Gastroesophageal sphincter (tissue), 4 donors: ENCODE measurements around the gene SH3PXD2A. TPM values are rescaled to one million over a fixed set of nuclear protein-coding genes. Genes with fewer than 3 reads are reported as not detected.

Experiments used
- ATAC-seq: fragments of 150-250 bp; one replicate; pipeline ENCODE4 v1.9.1; 2016; ENCODE audit warnings: mild to moderate bottlenecking, moderate library complexity
- H3K27ac ChIP-seq, 4 donors: fragments of 200-600 bp; sonication (generic) in 3 of 4; 1 replicate in 3 of 4; 2 replicates in 1 of 4; pipeline ENCODE4 v1.5.1; 2016 to 2019
- H3K27me3 ChIP-seq: fragments of 200-600 bp; sonication (generic); one replicate; pipeline ENCODE4 v1.5.1; 2019
- H3K36me3 ChIP-seq, 2 donors: fragments of 200-600 bp; sonication (generic); one replicate each; pipeline ENCODE4 v1.5.1; 2019; ENCODE audit warnings: control low read depth in 1 of 2
- H3K4me1 ChIP-seq, 3 donors: fragments of 200-600 bp; sonication (generic); 1 replicate in 2 of 3; 2 replicates in 1 of 3; pipeline ENCODE4 v1.5.1; 2016 to 2019; ENCODE audit warnings: control low read depth in 2 of 3
- H3K4me3 ChIP-seq, 2 donors: fragments of 200-600 bp; sonication (generic); one replicate each; pipeline ENCODE4 v1.5.1; 2019; ENCODE audit warnings: mild to moderate bottlenecking in 1 of 2, moderate library complexity in 1 of 2
- H3K9me3 ChIP-seq, 3 donors: fragments of 200-600 bp; sonication (generic); one replicate each; pipeline ENCODE4 v1.5.1; 2017 to 2019; ENCODE audit warnings: control low read depth in 2 of 3
- EP300 ChIP-seq: sonication (generic); formaldehyde crosslinking; IDR thresholded peaks from one replicate; pipeline ENCODE4 v1.6.1; 2017; ENCODE audit warnings: antibody characterized with exemption, mild to moderate bottlenecking
- POLR2A ChIP-seq, 2 donors: fragments of 450-650 bp; IDR thresholded peaks; one replicate each; pipeline ENCODE4 v1.6.1; 2017; ENCODE audit warnings: antibody characterized with exemption in 2 of 2, mild to moderate bottlenecking in 2 of 2, moderate library complexity in 1 of 2
- POLR2AphosphoS5 ChIP-seq: sonication (generic); formaldehyde crosslinking; IDR thresholded peaks from one replicate; pipeline ENCODE4 v1.6.1; 2017; ENCODE audit warnings: antibody characterized with exemption
- WGBS, 2 donors: methylation state at CpG; one replicate each; pipeline ENCODE4 v1.1.5; 2018; ENCODE audit warnings: low coverage in 1 of 2; 5-methylcytosine and 5-hydroxymethylcytosine counted together
- total RNA-seq, 4 donors: library from RNA; depleted of rRNA; stranded (reverse); fragments of >200 nt; gene quantifications; one replicate each; pipeline ENCODE4 v1.1.0, GENCODE V29; 2016
- TF ChIP-seq, protein P1 (sequence below), 4 experiments: fragments of 200-600 bp in 2 of 4; fragments of 450-650 bp in 2 of 4; sonication (generic) in 1 of 4; IDR thresholded peaks; one replicate each; pipeline ENCODE4 v1.5.1; 2017 to 2019; ENCODE audit warnings: antibody characterized with exemption in 4 of 4, mild to moderate bottlenecking in 2 of 4, moderate library complexity in 2 of 4

SH3PXD2A gene
- total RNA-seq, 4 donors from 2014 or later = 31.2 to 65.2 (median 39.5) TPM

DNA sequence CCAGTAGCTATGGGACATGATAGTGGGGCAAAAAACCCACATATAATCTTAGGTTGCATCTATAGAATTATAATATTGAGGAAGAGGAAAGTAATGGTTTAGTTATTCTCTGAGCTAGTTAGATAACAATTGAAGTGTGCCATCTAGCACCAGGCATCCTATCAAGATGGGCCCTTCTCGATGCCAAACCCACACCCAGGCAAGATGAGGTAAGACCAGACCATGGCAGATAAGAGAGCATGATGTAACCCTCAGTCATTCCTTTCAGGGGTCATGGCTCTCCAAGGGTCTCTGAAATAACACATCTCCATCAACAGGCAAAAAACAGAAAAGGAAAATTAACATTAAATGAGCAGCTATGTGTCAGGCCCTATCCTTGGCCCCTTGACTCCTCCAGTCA lies 128.7 kb downstream of the SH3PXD2A start:
- ATAC-seq = no peak

DNA sequence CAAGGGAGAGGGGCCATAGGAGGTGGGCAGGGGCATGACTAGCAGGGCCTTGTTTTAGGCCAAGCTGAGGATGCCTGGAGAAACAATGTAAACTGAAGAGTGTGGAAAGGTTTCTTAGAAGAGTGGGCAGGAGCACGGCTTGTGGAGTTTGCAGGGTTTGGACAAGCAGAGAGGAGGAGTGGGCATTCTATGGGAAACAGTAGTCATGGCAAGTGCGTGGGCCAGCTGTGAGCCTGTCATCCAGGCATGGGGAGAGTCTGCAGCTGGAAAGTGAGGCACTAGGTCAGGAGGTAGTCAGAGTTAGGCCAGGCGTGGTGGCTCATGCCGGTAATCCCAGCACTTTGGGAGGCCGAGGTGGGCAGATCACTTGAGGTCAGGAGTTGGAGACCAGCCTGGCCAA lies 130.1 kb downstream of the SH3PXD2A start:
- TF ChIP-seq, protein P1, sequence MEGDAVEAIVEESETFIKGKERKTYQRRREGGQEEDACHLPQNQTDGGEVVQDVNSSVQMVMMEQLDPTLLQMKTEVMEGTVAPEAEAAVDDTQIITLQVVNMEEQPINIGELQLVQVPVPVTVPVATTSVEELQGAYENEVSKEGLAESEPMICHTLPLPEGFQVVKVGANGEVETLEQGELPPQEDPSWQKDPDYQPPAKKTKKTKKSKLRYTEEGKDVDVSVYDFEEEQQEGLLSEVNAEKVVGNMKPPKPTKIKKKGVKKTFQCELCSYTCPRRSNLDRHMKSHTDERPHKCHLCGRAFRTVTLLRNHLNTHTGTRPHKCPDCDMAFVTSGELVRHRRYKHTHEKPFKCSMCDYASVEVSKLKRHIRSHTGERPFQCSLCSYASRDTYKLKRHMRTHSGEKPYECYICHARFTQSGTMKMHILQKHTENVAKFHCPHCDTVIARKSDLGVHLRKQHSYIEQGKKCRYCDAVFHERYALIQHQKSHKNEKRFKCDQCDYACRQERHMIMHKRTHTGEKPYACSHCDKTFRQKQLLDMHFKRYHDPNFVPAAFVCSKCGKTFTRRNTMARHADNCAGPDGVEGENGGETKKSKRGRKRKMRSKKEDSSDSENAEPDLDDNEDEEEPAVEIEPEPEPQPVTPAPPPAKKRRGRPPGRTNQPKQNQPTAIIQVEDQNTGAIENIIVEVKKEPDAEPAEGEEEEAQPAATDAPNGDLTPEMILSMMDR (IDR thresholded peaks at IDR 0.05) = no peak
- no peak for TF ChIP-seq POLR2AphosphoS5
- TF ChIP-seq POLR2A (IDR thresholded peaks at IDR 0.05) = no peak
- no peak for TF ChIP-seq EP300
- no peak for ATAC-seq
- Histone ChIP-seq H3K27me3 (no peaks in the 10 kb centered on the region), H3K36me3 (peaks cover 0 to 23% of the 10 kb centered on the region in 2 donors), H3K4me3 (no peak overlapping the region), H3K9me3 (no peaks in the 10 kb centered on the region), H3K27ac (no peak overlapping the region), H3K4me1 (peaks cover 0 to 16% (median 0%) of the 10 kb centered on the region in 3 donors)
- 97 to 100% methylated on average over 1 to 4 of the region's 5 CpGs for WGBS, 2 donors

More for the DNA sequence above, 128.7 kb downstream of the SH3PXD2A start:
- Histone ChIP-seq H3K27ac (no peak overlapping the region), H3K36me3 (peaks cover 0 to 12% of the 10 kb centered on the region in 2 donors), H3K4me3 (no peak overlapping the region), H3K4me1 (peaks cover 0 to 16% (median 0%) of the 10 kb centered on the region in 3 donors), H3K9me3 (no peaks in the 10 kb centered on the region), H3K27me3 (no peaks in the 10 kb centered on the region)
- 86 to 100% methylated on average over 1 of the region's 1 CpG for WGBS, 2 donors
- no peak for TF ChIP-seq POLR2A (IDR thresholded peaks at IDR 0.05)
- TF ChIP-seq, protein P1 (IDR thresholded peaks at IDR 0.05) = no peak
- no peak for TF ChIP-seq EP300
- TF ChIP-seq POLR2AphosphoS5 = no peak

DNA sequence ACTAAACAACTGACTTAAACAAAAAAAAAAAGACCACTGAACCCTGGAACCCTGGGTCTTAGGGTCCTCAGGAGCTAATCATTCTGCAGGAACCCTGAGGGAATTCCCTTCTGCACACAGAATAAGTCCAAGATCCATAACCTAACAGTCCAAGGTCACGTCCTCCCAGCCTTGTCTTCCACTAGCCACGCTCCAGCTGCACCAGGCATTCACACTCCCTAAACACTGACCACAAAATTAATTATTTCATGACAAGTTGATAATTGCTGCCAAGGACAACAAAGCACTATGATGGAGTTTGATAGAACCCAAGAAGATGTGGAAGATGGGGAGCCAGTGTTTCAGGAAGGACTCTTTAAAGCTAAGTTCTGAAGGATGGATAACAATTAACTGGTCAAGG lies 130.6 kb downstream of the SH3PXD2A start:
- H3K27ac ChIP-seq = no peak overlapping the region
- H3K27me3 ChIP-seq = no peaks in the 10 kb centered on the region
- H3K9me3 ChIP-seq = no peaks in the 10 kb centered on the region
- TF ChIP-seq POLR2AphosphoS5 (no peak), EP300 (no peak), POLR2A (IDR thresholded peaks at IDR 0.05) (no peak)
- TF ChIP-seq, protein P1 (IDR thresholded peaks at IDR 0.05) = no peak
- peaks cover 0 to 23% of the 10 kb centered on the region in 2 donors for H3K36me3 ChIP-seq
- no peak overlapping the region for H3K4me3 ChIP-seq
- ATAC-seq = no peak
- 72 to 80% methylated on average over 1 to 2 of the region's 2 CpGs for WGBS, 2 donors
- peaks cover 0 to 16% (median 0%) of the 10 kb centered on the region in 3 donors for H3K4me1 ChIP-seq

DNA sequence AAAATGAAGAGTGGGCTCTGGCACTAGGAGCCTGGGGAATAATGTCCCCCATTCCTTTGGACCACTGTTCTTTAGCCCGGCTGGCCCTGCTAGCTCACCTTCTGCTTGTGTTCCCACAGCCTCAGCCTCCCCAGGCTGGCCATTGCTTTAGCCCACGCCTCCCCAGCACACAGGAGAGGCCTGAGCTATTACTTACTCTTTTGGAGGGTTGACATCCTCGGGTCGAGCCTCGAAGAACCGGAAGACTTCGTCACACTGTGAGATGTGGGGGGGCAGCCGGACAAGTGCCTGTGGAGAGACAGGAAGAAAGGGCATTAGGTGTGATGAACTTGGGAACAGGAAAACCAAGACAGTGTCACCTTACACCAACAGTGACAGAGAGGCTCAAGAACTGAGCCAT lies 131.3 kb downstream of the SH3PXD2A start:
- peaks cover 0 to 25% of the 10 kb centered on the region in 2 donors for H3K36me3 ChIP-seq
- no peaks in the 10 kb centered on the region for H3K27me3 ChIP-seq
- no peaks in the 10 kb centered on the region for H3K9me3 ChIP-seq
- ATAC-seq = no peak
- H3K4me1 ChIP-seq = peaks cover 0 to 16% (median 0%) of the 10 kb centered on the region in 3 donors
- WGBS, 2 donors = 89% methylated on average over 4 of the region's 8 CpGs; no CpG with 5 or more reads in 1 of the 2 donors
- H3K27ac ChIP-seq = no peak overlapping the region
- no peak for TF ChIP-seq POLR2AphosphoS5
- TF ChIP-seq, protein P1 (IDR thresholded peaks at IDR 0.05) = no peak
- TF ChIP-seq EP300 = no peak
- TF ChIP-seq POLR2A (IDR thresholded peaks at IDR 0.05) = no peak
- no peak overlapping the region for H3K4me3 ChIP-seq

DNA sequence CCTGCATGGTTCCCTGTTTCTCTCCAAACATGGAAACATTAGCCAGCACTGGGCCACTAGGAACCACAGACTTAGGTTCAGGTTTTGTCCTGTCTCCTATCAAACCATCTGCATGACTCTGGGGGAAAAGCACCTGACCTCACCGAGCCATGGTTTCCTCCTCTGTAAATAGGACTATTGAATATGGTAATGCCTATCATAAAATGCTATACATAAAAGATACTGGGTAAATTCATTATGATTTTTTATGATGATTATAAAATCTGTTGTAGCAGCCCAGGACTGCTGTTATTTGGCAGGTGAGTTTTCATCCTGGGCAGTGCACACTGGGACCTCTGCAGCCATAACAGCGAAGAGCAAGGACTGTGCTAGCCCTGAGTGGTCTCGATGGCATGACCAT lies 131.8 kb downstream of the SH3PXD2A start:
- no peak for ATAC-seq
- TF ChIP-seq EP300 (no peak), POLR2AphosphoS5 (no peak), POLR2A (IDR thresholded peaks at IDR 0.05) (no peak)
- TF ChIP-seq, protein P1 (IDR thresholded peaks at IDR 0.05) = no peak
- Histone ChIP-seq H3K27ac (no peak overlapping the region), H3K36me3 (peaks cover 0 to 26% of the 10 kb centered on the region in 2 donors), H3K4me1 (peaks cover 0 to 16% (median 0%) of the 10 kb centered on the region in 3 donors), H3K4me3 (no peak overlapping the region), H3K27me3 (no peaks in the 10 kb centered on the region), H3K9me3 (no peaks in the 10 kb centered on the region)
- WGBS, 2 donors = 63 to 93% methylated on average over 2 to 3 of the region's 3 CpGs
